Activated CD8-positive, alpha-beta memory T cell treated with anti-CD3 and anti-CD28 coated beads for 4 hours (primary cell): Measurements from ENCODE around the gene CERS2.

Source experiments
- DNase-seq, 2 donors: peaks; one replicate each; pipeline ENCODE4 v3.0.0-alpha.2; 2020; ENCODE audit warnings: low read depth in 2 of 2

CERS2 gene

GRCh38 chr1:150997949-150998348 lies 23.3 kb upstream of the CERS2 start:
- no peak for DNase-seq

GRCh38 chr1:150997126-150997872 lies 22.7 kb upstream of the CERS2 start:
- no peak for DNase-seq

DNA sequence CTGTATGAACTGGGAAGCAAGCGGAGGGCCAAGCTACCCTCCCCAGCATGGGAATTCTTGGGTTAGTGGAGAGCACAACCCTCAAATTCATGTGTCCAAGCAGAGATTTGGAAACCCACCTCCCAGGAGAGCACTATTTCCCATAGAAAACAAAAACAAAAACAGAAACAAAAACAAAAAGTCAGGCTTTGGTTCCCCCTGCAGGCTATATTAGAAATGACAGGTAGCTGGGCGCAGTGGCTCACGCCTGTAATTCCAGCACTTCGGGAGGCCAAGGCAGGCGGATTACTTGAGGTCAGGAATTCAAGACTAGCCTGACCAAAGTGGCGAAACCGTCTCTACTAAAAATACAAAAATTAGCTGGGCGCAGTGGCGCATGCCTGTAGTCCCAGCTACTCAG lies 21.3 kb upstream of the CERS2 start:
- no peak for DNase-seq

- no peak for DNase-seq
These were observed 20.8 kb upstream of the CERS2 start for GRCh38 chr1:150995460-150995859.

GRCh38 chr1:150994248-150994647 lies 19.6 kb upstream of the CERS2 start:
- DNase-seq: no peak

DNA sequence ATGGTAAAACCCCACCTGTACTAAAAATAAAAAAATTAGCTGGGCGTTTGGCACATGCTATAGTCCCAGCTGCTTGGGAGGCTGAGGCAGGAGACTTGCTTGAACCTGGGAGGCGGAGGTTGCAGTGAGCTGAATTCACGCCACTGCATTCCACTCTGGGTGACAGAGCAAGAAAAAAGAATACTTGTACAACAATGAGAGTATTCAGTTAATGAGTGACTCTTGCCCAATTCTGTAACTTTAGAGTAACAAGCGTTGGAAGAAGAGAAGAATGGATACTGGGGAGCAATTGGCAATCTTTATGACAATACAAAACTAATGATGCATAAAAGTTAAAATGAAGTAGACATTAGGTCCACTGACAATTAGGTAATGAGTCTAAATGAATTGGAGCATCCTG lies 18.0 kb upstream of the CERS2 start:
- no peak for DNase-seq

DNA sequence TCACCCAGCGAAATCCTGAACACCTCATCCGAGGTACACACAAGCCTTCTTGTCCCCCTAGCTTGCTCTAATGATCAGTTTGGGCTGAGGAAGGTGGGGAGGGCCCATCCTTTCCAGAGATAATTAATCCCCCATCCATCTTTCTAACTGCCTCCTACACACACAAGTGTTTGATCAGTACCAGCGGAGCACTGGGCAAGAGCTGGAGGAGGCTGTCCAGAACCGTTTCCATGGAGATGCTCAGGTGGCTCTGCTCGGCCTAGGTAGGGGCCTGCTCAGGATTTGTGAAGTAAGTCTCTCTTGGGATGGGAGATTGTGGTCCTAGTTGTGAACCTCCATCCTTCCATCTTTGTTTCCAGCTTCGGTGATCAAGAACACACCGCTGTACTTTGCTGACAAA lies 13.3 kb upstream of the CERS2 start:
- DNase-seq: no peak

- DNase-seq: no peak
These were observed 10.7 kb upstream of the CERS2 start for GRCh38 chr1:150985179-150985825.

DNA sequence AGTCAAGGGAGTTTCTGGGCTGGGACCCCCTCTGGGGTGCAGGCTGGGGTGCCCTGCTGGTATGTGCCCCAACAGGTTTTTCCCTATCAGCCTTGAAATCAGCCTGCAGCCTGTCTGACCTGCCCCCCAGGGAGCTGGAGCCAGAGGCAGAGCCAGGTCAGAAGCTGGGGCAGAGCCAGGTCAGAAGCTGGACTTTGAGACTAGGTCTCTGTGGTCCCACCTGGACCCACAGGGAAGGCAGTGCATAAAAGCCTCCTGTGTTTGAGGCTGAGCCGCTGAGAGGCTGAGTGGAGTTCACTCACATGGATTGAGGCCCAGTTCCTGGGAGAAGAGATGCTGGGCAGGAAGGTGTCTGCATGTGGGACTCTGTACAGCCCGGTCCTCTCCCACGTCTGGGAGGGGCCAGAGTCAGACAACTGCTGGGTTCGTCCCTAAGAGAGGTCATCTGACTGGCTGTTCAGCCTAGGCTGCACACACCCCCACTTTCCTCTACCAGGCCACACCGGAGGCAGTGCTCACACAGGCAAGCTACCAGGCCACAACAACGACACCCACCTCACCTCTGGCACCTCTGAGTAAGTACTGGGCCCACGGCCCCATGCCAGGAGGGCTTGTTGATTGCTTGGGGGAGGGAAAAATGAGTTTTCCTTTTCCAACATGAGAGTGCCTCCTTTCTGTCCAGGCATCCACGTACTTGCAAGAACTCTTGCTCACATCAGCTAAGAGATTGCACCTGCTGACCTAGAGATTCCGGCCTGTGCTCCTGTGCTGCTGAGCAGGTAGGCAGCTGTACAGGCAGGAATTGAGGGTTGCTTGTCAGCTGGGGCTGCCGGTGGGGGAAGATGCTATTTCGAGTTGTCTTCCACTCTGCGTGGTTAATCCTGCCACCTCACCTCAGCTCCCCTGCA lies 7.4 kb upstream of the CERS2 start, which contains the start of gene ANXA9:
Gene ANXA9, plus strand, starts transcription at position 488 of the 908 bp plus-strand sequence. CDS start 814 bp downstream, outside the sequence.
- DNase-seq: no peak

DNA sequence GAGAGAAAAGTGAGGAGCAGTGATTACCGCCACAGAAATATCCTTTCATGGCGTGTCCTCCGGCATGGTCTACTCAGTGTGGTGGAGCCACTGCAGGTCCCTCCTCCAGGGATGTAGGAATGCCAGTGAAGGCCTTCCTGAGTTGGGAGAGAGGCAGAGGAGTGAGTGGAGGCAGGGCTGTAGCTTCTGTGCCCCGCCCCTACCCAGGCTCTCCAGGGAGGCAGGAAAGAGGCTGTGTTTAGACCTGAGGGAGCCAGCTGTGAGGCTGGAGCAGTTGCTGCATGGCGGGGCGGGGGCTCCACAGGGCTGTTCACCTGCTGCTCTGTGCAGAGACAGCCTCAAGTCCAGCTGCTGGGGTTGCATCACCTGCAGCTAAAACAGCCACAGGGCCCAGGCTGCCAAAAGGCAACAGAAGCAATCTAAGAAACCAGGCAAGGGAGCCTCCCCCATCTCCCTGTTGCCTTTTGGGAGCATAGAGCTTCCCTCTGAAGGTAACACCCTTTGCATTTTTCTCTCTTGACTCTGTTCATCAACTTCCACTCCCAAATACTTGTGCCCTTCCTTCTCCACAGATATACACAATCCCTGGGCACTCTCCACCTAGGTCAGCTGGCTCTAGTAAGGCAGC lies 6.7 kb upstream of the CERS2 start:
- DNase-seq: no peak

DNA sequence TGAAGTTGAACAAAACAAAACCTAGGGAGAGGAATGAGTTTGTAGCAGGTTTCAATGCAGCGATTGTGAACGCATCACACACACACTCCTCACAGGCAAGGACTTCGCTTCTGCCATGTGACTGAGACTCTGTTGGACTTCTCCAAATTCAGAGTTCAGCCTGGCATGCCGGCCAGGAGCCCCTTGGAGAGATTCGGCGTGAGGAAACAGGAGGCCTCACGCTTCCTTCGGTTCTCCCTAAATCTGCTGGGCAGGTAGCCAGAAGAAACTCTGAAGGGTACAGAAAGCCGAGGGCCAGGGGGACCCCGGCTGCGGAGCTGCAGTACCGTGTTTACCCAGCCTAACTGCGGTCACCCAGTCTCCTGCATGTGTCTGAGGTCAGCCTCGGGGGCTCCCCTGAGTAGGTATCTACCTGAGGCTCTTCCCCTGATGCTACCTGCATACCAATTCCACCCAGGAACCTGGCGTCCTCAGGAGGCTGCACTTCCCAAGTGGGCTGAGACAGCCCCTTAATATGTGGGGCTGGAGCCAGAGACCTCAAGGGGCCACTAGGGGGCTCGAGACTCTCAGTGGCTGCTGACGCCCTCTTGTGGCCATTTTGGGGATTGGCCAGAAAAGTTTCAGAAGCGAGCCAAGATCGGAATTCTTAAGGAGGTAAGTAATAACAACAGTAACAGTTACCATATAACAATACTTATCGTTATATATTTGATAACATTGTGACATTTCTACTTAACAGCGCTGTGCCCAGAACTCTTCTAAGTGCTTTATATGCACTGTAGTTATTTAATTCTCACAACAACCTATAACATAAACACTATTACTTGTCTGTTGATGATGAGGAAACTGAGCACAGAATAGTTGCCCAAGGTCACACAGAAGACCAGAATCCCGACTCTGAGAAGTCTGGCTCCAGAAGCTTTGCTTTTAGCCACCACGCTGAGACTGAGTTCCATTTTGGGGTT lies 4.7 kb upstream of the CERS2 start:
- peak; percentile 76 to 78 for DNase-seq

DNA sequence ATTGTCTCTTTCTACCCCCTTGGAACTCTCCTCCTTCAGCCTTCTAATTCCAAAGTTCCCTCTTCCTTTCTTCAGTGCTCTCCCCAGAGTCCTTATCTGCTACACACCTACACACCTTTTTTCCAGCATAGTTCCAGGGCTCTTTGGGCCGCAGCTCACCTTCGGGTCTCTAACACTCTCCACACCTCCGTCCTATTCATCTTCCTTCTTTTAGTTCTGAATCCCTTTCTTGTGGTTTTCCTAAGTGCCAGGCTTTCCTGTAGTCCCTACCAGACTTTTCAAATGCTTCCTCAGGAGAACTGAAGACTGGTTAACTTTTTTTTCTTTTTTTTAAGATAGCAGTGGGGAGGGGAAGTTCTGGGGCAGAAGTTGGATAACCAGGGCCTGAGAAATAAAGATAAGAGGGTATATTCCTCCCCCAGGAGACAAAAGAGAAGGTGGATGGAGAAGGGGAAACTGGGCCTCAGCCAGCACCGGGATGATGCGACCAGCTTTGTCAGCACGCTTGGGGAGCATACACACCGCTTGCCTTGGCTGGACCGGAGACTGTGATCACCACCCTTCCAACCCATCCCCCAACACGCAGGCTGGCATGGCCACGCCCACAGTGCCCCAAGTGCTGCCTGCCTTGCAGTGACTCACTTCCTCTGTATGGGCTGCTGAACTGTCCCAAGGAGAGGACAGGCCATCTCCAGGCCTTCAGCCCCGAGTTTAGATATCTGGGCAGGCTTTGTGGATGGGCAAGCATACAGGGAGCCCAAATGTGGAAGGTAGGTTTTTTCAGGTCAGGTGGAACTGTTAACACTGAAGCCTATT lies 2.5 kb upstream of the CERS2 start:
- DNase-seq: peak; percentile 48 to 54

- no peak for DNase-seq
These were observed 1.8 kb upstream of the CERS2 start for GRCh38 chr1:150976401-150976821.

- no peak for DNase-seq
These were observed 627 bp downstream of the CERS2 start for GRCh38 chr1:150973836-150974579.

GRCh38 chr1:150973258-150973835 lies 1.3 kb downstream of the CERS2 start:
- DNase-seq: no peak

- no peak for DNase-seq
These were observed 2.2 kb downstream of the CERS2 start for GRCh38 chr1:150972417-150972940.

DNA sequence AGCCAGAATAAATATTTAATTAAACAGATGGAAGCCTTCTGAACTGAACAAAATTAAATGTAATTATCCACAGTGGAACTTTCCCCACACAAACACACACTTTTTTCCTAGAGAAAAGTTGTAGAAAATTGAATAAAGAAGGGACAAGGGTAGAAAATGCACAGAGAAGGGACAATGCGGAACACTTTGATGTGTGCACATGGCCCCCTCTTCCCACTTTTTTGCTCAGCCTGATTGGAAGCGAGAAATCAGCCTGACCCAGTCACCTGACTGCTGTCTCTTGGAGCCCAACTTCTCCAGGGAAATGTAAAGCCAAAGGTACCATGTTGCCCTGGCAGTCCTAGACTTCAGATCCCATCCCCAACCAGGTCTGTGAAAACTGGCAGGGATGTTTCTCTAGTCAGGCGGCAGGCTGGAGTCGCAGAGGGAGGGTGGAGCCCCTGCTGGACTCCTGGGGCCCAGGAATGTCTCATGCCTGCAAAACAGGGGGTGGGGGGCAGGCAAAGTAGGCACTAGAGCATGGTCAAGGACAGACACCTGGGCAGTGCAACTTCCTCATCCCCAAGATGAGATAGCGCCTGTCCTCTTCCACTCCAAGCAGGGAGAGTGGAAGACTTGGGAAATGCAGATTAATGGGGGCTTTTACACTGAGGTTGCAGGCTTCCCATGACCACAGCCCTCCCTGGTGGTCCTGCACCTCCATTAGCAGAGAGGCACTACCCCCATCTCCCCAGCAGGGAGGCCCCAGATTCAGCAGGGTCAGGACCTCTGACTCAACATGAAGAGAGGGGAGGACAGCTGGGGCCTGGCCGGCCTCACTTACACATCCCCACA lies 2.8 kb downstream of the CERS2 start:
- DNase-seq: no peak
